ENCODE measurements around the gene RPS19BP1.

GRCh38 chr22:39556970-39557841 is 24.7 kb upstream of the RPS19BP1 start:
- TF ChIP-seq CTCF (IDR thresholded peaks at IDR 0.05) (no peak), EZH2 (IDR thresholded peaks at IDR 0.05; ENCODE audit: borderline replicate concordance, insufficient read depth, low read depth, low read length, poor library complexity, severe bottlenecking) (peak; percentile 47)

Data from B cell (primary cell).